Caco-2 (cell line): Measurements from ENCODE around the gene ZNF700. TPM values are rescaled to one million over a fixed set of nuclear protein-coding genes. Genes with fewer than 3 reads are reported as not detected.

Experiments used
- BruUV-seq: library from RNA; stranded (reverse); fragments of 400-500 nt; replicated peaks from 2 replicates; lab custom pipeline; 2021; lab: Mats Ljungman, UMichigan
- CTCF ChIA-PET: fragments of 300-600 bp; sonication (Branson Sonifier 250); formaldehyde crosslinking; loops from one replicate; lab custom pipeline; 2022; ENCODE audit warnings: antibody characterized with exemption; lab: Charles Lee
- POLR2A ChIA-PET: fragments of 300-600 bp; sonication (Branson Sonifier 250); formaldehyde crosslinking; loops from one replicate; lab custom pipeline; 2022; ENCODE audit warnings: antibody characterized with exemption; lab: Charles Lee
- DNase-seq, 2 experiments: peaks; one replicate each; pipeline versions ENCODE4 v3.0.0 to v3.0.0-alpha.2; 2020 to 2022
- H3K27me3 ChIP-seq: replicated peaks from 2 replicates; pipeline ENCODE4 v1.6.0; 2011; ENCODE audit warnings: low read length; ENCODE audit not compliant: control insufficient read depth, insufficient read depth
- H3K36me3 ChIP-seq: 2 replicates; pipeline ENCODE4 v1.5.1; 2011; ENCODE audit warnings: low read length; ENCODE audit not compliant: control insufficient read depth, insufficient read depth
- H3K4me1 ChIP-seq: fragments of 250-450 bp; sonication (Bioruptor Pico); 2 replicates; pipeline ENCODE4 v1.5.1; 2020; ENCODE audit warnings: mild to moderate bottlenecking
- H3K4me3 ChIP-seq: 2 replicates; pipeline ENCODE4 v1.5.1; 2011; ENCODE audit warnings: low read depth, mild to moderate bottlenecking, control low read depth, low read length
- H3K9me3 ChIP-seq: fragments of 250-450 bp; sonication (Bioruptor Pico); 2 replicates; pipeline ENCODE4 v1.5.1; 2020; ENCODE audit warnings: mild to moderate bottlenecking, moderate library complexity
- H3K27ac Mint-ChIP-seq: one replicate; pipeline ENCODE4 v1.8.0; 2022; ENCODE audit warnings: mixed read lengths; ENCODE audit not compliant: unreplicated experiment
- H3K27me3 Mint-ChIP-seq: one replicate; pipeline ENCODE4 v1.8.0; 2022; ENCODE audit warnings: mixed read lengths; ENCODE audit not compliant: insufficient read depth, unreplicated experiment
- H3K36me3 Mint-ChIP-seq: one replicate; pipeline ENCODE4 v1.8.0; 2022; ENCODE audit warnings: mild to moderate bottlenecking, mixed read lengths; ENCODE audit not compliant: insufficient read depth, unreplicated experiment
- H3K4me1 Mint-ChIP-seq: one replicate; pipeline ENCODE4 v1.8.0; 2022; ENCODE audit warnings: low read depth, mixed read lengths; ENCODE audit not compliant: unreplicated experiment
- H3K4me3 Mint-ChIP-seq: one replicate; pipeline ENCODE4 v1.8.0; 2022; ENCODE audit warnings: mild to moderate bottlenecking, moderate library complexity, mixed read lengths; ENCODE audit not compliant: unreplicated experiment
- H3K9me3 Mint-ChIP-seq: one replicate; pipeline ENCODE4 v1.8.0; 2022; ENCODE audit warnings: mixed read lengths; ENCODE audit not compliant: unreplicated experiment
- intact Hi-C: fragments of 100-400 bp; cut with micrococcal nuclease; formaldehyde crosslinking; loops from one replicate; pipeline ENCODE4 v1.10.0; 2022; ENCODE audit not compliant: unreplicated experiment
- total RNA-seq: library from RNA; stranded (reverse); gene quantifications from 2 replicates; pipeline ENCODE4 v1.2.3, GENCODE V29; 2022
- TF ChIP-seq, protein P1 (sequence below), 2 experiments: fragments of 200-600 bp in 1 of 2; IDR thresholded peaks; 1 replicate in 1 of 2; 2 replicates in 1 of 2; pipeline versions ENCODE4 v1.5.1 to v1.8.0; 2011 to 2022; ENCODE audit warnings: antibody characterized with exemption in 1 of 2, control low read depth in 1 of 2, inconsistent platforms in 1 of 2, low read depth in 1 of 2, low read length in 1 of 2, mild to moderate bottlenecking in 1 of 2, moderate library complexity in 1 of 2; ENCODE audit not compliant: insufficient read depth in 1 of 2, severe bottlenecking in 1 of 2, unreplicated experiment in 1 of 2

ZNF700 gene
- total RNA-seq, 1 experiment from 2014 or later, result 8.5 TPM

GRCh38 chr19:11942008-11942842 is 17.3 kb downstream of the ZNF700 start:
- no TSS peak for BruUV-seq
- peaks cover 25% of the 10 kb centered on the region for H3K36me3 Mint-ChIP-seq
- ChIA-PET POLR2A (no interaction called here), CTCF (no interaction called here)
- H3K4me3 ChIP-seq, result no peak overlapping the region
- intact Hi-C loops, result no loop called here
- no peak for DNase-seq
- no peak overlapping the region for H3K27ac Mint-ChIP-seq
- H3K9me3 Mint-ChIP-seq, result peaks cover 10% of the 10 kb centered on the region
- no peaks in the 10 kb centered on the region for H3K27me3 Mint-ChIP-seq
- H3K9me3 ChIP-seq, result peaks cover 29% of the 10 kb centered on the region
- H3K36me3 ChIP-seq, result peaks cover 1% of the 10 kb centered on the region; the same call in 1 of the 2 replicates
- TF ChIP-seq, protein P1, sequence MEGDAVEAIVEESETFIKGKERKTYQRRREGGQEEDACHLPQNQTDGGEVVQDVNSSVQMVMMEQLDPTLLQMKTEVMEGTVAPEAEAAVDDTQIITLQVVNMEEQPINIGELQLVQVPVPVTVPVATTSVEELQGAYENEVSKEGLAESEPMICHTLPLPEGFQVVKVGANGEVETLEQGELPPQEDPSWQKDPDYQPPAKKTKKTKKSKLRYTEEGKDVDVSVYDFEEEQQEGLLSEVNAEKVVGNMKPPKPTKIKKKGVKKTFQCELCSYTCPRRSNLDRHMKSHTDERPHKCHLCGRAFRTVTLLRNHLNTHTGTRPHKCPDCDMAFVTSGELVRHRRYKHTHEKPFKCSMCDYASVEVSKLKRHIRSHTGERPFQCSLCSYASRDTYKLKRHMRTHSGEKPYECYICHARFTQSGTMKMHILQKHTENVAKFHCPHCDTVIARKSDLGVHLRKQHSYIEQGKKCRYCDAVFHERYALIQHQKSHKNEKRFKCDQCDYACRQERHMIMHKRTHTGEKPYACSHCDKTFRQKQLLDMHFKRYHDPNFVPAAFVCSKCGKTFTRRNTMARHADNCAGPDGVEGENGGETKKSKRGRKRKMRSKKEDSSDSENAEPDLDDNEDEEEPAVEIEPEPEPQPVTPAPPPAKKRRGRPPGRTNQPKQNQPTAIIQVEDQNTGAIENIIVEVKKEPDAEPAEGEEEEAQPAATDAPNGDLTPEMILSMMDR (IDR thresholded peaks at IDR 0.05; ENCODE audit: insufficient read depth in 1 of 2, low read depth in 1 of 2, low read length in 1 of 2, severe bottlenecking in 1 of 2, unreplicated experiment in 1 of 2), result no peak
- no peak overlapping the region for H3K4me3 Mint-ChIP-seq
- H3K27me3 ChIP-seq, result no peaks in the 10 kb centered on the region
- no peaks in the 10 kb centered on the region for H3K4me1 Mint-ChIP-seq
- H3K4me1 ChIP-seq, result no peaks in the 10 kb centered on the region

DNA sequence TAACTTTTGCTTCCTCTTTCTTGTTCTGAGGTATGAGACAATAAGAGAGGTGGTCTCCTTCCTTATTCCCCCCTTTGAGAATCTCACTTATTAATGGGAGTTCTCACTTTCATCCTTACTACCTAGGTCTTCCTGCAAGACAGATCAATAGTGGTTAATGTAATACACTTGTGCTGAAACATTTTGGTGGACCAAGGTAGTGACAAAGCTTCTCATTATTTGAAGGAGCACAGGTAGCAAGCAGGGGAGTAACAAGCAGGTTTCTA is 17.9 kb downstream of the ZNF700 start:
- no peak overlapping the region for H3K4me3 ChIP-seq
- Mint-ChIP-seq H3K4me1 (no peaks in the 10 kb centered on the region), H3K27ac (no peak overlapping the region), H3K27me3 (no peaks in the 10 kb centered on the region), H3K36me3 (peaks cover 30% of the 10 kb centered on the region), H3K4me3 (no peak overlapping the region), H3K9me3 (peaks cover 10% of the 10 kb centered on the region)
- no peaks in the 10 kb centered on the region for H3K27me3 ChIP-seq
- no TSS peak for BruUV-seq
- H3K4me1 ChIP-seq, result no peaks in the 10 kb centered on the region
- ChIA-PET CTCF (no interaction called here), POLR2A (no interaction called here)
- peaks cover 29% of the 10 kb centered on the region for H3K9me3 ChIP-seq
- H3K36me3 ChIP-seq, result peaks cover 2% of the 10 kb centered on the region; the same call in 1 of the 2 replicates
- intact Hi-C loops, result no loop called here
- peak in 1 of 2 experiments; percentile 10 for DNase-seq
- TF ChIP-seq, protein P1 (IDR thresholded peaks at IDR 0.05; ENCODE audit: insufficient read depth in 1 of 2, low read depth in 1 of 2, low read length in 1 of 2, severe bottlenecking in 1 of 2, unreplicated experiment in 1 of 2), result no peak

- peaks cover 49% of the 10 kb centered on the region for H3K36me3 Mint-ChIP-seq
- peaks cover 24% of the 10 kb centered on the region for H3K9me3 Mint-ChIP-seq
- CTCF ChIA-PET, result no interaction called here
- Histone ChIP-seq H3K36me3 (peaks cover 6% of the 10 kb centered on the region), H3K27me3 (no peaks in the 10 kb centered on the region), H3K4me1 (no peaks in the 10 kb centered on the region), H3K9me3 (peaks cover 29% of the 10 kb centered on the region), H3K4me3 (no peak overlapping the region)
- no peaks in the 10 kb centered on the region for H3K27me3 Mint-ChIP-seq
- DNase-seq, result no peak
- TF ChIP-seq, protein P1 (IDR thresholded peaks at IDR 0.05; ENCODE audit: insufficient read depth in 1 of 2, low read depth in 1 of 2, low read length in 1 of 2, severe bottlenecking in 1 of 2, unreplicated experiment in 1 of 2), result no peak
- no TSS peak for BruUV-seq
- H3K4me3 Mint-ChIP-seq, result no peak overlapping the region
- POLR2A ChIA-PET, result no interaction called here
- H3K4me1 Mint-ChIP-seq, result no peaks in the 10 kb centered on the region
- H3K27ac Mint-ChIP-seq, result no peak overlapping the region
- intact Hi-C loops, result no loop called here
Observed at GRCh38 chr19:11944656-11945055, 19.7 kb downstream of the ZNF700 start.
